ENCODE results near the gene NT5C.
"Not testable (repeated sequence)": the region's sequence is repeated elsewhere in the genome, so short reads cannot be mapped to it uniquely, and the experiment has no call there.

NT5C gene

DNA sequence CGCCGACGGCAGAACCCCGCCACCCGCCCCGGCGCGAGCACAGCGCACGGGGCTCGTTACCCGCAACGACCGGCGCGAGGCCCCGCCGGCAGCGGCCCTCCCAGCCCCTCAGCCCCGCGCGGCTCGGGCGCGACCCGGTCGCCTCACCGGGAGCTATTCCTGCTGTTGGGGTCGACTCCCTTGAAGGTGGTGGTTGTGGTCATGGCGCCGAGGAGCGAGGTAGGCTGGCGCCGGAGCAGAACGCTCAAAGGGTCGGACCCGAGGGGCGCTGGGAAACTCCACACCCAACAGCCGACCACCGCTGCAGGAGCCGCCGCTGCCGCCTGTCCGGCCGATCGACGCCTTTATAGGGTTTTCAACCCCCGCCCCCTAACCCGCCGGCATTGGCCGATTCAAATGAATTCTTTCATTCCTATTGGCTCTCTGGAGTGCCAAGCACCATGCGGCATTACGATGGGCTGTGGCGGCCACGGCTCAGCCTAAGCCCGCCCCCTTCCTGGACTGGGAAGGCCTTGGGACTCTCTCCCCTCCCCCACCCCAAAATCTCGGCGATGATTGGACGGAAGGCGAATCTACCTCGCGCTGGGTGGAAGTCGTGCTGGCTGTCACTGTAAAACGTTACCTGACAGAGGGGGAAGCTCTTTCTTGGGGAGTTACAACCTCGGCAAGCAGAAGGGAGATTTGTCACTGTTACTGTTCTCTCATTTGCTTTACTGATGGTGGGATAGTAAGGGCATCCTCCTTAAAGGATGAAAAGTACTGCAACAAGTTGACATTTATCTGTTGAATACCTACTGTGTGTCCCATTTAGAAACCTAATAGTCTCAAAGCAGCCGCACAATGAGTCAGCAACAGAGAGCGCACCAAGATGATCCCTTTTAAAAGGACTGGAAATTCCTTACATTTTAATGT is 22.9 kb upstream of the NT5C start, which contains the start of gene JPT1:
JPT1 (minus strand) TSS at position 318 of the 912 bp plus-strand sequence; CDS start at position 203, 115 bp downstream.
- Mint-ChIP-seq H3K36me3 (ENCODE audit: low read depth) (peaks cover 12% of the 10 kb centered on the region), H3K27me3 (no peaks in the 10 kb centered on the region), H3K9me3 (no peaks in the 10 kb centered on the region), H3K4me3 (peak within 1 kb of the TSS; percentile 88), H3K4me1 (ENCODE audit: low read depth) (peaks cover 34% of the 10 kb centered on the region), H3K27ac (peak within 1 kb of the TSS; percentile 90)
- intact Hi-C loops (cut with micrococcal nuclease): loop anchor here (5.0 kb wide), 1 partner anchor 37 kb away; no protein-coding TSS in a partner anchor

GRCh38 chr17:75153780-75154194 is 22.2 kb upstream of the NT5C start:
- peak overlapping the region; percentile 90 for H3K27ac Mint-ChIP-seq
- peak overlapping the region; percentile 88 for H3K4me3 Mint-ChIP-seq
- peaks cover 37% of the 10 kb centered on the region for H3K4me1 Mint-ChIP-seq (ENCODE audit: low read depth)
- peaks cover 13% of the 10 kb centered on the region for H3K36me3 Mint-ChIP-seq (ENCODE audit: low read depth)
- no peaks in the 10 kb centered on the region for H3K27me3 Mint-ChIP-seq
- H3K9me3 Mint-ChIP-seq: no peaks in the 10 kb centered on the region
- intact Hi-C loops (cut with micrococcal nuclease): loop anchor here (5.0 kb wide), 1 partner anchor 36 kb away; no protein-coding TSS in a partner anchor

GRCh38 chr17:75152922-75153779 is 21.6 kb upstream of the NT5C start:
- intact Hi-C loops (cut with micrococcal nuclease): loop anchor here (5.0 kb wide), 1 partner anchor 36 kb away; no protein-coding TSS in a partner anchor
- Mint-ChIP-seq H3K4me3 (peak overlapping the region; percentile 88), H3K27ac (peak overlapping the region; percentile 90), H3K4me1 (ENCODE audit: low read depth) (peaks cover 43% of the 10 kb centered on the region), H3K36me3 (ENCODE audit: low read depth) (peaks cover 20% of the 10 kb centered on the region), H3K27me3 (no peaks in the 10 kb centered on the region), H3K9me3 (no peaks in the 10 kb centered on the region)

DNA sequence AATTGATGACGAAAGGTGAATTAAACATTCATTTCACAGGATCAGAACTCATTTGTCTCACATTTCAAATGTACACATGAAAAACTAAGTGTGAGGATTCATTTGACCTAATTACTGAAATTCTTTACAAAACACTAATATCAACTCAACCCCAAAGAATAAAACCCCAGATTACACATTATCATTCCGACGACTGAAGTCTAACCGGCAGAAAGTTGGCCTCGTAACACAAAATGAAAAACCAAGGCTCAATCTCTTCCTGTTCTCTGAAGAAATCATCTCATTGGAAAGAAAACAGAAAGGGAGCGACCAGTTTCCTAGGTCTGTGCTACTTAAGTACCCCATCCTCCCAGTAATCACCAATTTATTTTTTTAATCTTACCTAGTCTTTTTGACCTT is 21.0 kb upstream of the NT5C start:
- no peak overlapping the region for H3K27ac Mint-ChIP-seq
- H3K9me3 Mint-ChIP-seq: no peaks in the 10 kb centered on the region
- no peaks in the 10 kb centered on the region for H3K27me3 Mint-ChIP-seq
- intact Hi-C loops (cut with micrococcal nuclease): loop anchor here (5.0 kb wide), 1 partner anchor 35 kb away; no protein-coding TSS in a partner anchor
- peaks cover 49% of the 10 kb centered on the region for H3K4me1 Mint-ChIP-seq (ENCODE audit: low read depth)
- H3K36me3 Mint-ChIP-seq (ENCODE audit: low read depth): peaks cover 26% of the 10 kb centered on the region
- H3K4me3 Mint-ChIP-seq: peak overlapping the region; percentile 88

DNA sequence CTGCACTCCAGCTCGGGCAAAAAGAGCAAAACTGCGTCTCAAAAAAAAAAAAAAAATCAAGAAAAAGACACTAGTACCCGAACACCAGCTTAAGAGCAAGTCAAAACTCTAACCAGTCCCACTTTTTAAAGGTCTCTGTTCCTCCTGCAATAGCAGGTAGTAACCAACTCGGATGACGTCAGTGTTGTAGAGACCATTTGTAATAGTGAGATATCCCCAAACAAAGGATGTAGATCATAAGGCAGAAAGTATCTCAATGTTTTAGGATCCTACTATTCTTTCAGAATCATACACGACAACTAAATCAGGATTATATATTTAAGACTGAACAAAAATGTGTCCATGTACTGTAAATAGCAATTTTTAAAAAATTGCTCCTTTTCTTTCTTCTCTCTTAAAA is 20.4 kb upstream of the NT5C start:
- Mint-ChIP-seq H3K4me3 (no peak overlapping the region), H3K36me3 (ENCODE audit: low read depth) (peaks cover 32% of the 10 kb centered on the region), H3K27ac (no peak overlapping the region), H3K9me3 (no peaks in the 10 kb centered on the region), H3K27me3 (no peaks in the 10 kb centered on the region), H3K4me1 (ENCODE audit: low read depth) (peaks cover 55% of the 10 kb centered on the region)
- intact Hi-C loops (cut with micrococcal nuclease): loop anchor here (5.0 kb wide), 1 partner anchor 35 kb away; no protein-coding TSS in a partner anchor

DNA sequence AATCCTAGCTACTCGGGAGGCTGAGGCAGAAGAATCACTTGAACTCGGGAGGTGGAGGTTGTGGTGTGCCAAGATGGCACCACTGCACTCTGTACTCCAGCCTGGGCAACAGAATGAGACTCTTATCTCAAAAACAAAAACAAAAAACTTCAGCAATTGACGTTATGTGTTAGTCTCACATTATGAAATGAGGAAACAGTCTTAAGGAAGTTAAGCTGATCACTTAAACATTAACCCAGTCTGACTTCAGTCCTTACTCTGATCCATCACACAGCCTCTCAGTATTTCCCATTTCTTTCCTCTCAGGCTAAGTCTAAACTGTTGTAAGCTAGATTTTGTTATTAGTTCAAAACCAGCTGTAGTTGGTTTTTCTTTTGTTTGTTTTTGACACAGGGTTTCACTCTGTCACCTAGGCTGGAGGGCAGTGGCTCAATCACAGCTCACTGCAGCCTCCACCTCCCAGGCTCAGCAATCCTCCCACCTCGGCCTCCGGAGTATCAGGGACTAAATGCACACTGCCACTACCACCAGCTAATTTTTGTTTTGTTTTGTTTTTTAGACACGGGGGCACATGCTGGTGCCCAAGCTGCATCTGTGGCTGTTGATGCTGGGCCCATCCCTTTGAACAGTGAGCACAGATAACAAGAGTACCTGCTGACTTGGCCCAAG is 16.5 kb upstream of the NT5C start:
- peak overlapping the region; percentile 20 for H3K4me3 Mint-ChIP-seq
- H3K4me1 Mint-ChIP-seq (ENCODE audit: low read depth): peaks cover 58% of the 10 kb centered on the region
- H3K9me3 Mint-ChIP-seq: no peaks in the 10 kb centered on the region
- peak overlapping the region; percentile 85 for H3K27ac Mint-ChIP-seq
- intact Hi-C loops (cut with micrococcal nuclease): no loop called here
- H3K27me3 Mint-ChIP-seq: no peaks in the 10 kb centered on the region
- peaks cover 59% of the 10 kb centered on the region for H3K36me3 Mint-ChIP-seq (ENCODE audit: low read depth)

- peak overlapping the region; percentile 85 for H3K27ac Mint-ChIP-seq
- H3K27me3 Mint-ChIP-seq: no peaks in the 10 kb centered on the region
- intact Hi-C loops (cut with micrococcal nuclease): no loop called here
- peaks cover 48% of the 10 kb centered on the region for H3K4me1 Mint-ChIP-seq (ENCODE audit: low read depth)
- no peaks in the 10 kb centered on the region for H3K9me3 Mint-ChIP-seq
- no peak overlapping the region for H3K4me3 Mint-ChIP-seq
- peaks cover 69% of the 10 kb centered on the region for H3K36me3 Mint-ChIP-seq (ENCODE audit: low read depth)
Observed at GRCh38 chr17:75146592-75146991, 15.1 kb upstream of the NT5C start.

- intact Hi-C loops (cut with micrococcal nuclease): no loop called here
- peaks cover 48% of the 10 kb centered on the region for H3K4me1 Mint-ChIP-seq (ENCODE audit: low read depth)
- H3K36me3 Mint-ChIP-seq (ENCODE audit: low read depth): peaks cover 85% of the 10 kb centered on the region
- H3K4me3 Mint-ChIP-seq: no peak overlapping the region
- H3K27me3 Mint-ChIP-seq: no peaks in the 10 kb centered on the region
- H3K27ac Mint-ChIP-seq: peak overlapping the region; percentile 46
- no peaks in the 10 kb centered on the region for H3K9me3 Mint-ChIP-seq
Observed at GRCh38 chr17:75144816-75145512, 13.4 kb upstream of the NT5C start.

GRCh38 chr17:75142236-75142971 is 10.9 kb upstream of the NT5C start:
- H3K27ac Mint-ChIP-seq: no peak overlapping the region
- peaks cover 26% of the 10 kb centered on the region for H3K4me1 Mint-ChIP-seq (ENCODE audit: low read depth)
- H3K9me3 Mint-ChIP-seq: no peaks in the 10 kb centered on the region
- H3K4me3 Mint-ChIP-seq: no peak overlapping the region
- no peaks in the 10 kb centered on the region for H3K27me3 Mint-ChIP-seq
- peaks cover 77% of the 10 kb centered on the region for H3K36me3 Mint-ChIP-seq (ENCODE audit: low read depth)
- intact Hi-C loops (cut with micrococcal nuclease): no loop called here

DNA sequence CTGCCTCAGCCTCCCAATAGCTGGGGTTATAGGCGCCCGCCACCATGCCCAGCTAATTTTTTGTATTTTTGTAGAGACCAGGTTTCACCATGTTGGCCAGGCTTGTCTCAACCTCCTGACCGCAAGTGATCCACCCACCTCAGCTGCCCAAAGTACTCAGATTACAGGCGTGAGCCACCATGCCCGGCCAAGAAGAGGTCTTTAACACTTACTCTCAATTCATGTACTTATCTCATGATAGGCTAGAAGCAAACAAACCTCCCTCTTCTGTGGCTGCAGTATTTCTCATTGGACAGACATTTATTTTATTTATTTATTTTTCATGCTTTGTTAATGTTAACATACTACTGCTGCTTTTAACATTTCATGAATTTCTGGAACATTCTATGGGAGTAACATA is 7.0 kb upstream of the NT5C start:
- Mint-ChIP-seq H3K4me1 (ENCODE audit: low read depth) (no peaks in the 10 kb centered on the region), H3K27me3 (no peaks in the 10 kb centered on the region), H3K27ac (no peak overlapping the region), H3K9me3 (no peaks in the 10 kb centered on the region), H3K36me3 (ENCODE audit: low read depth) (peaks cover 65% of the 10 kb centered on the region), H3K4me3 (no peak overlapping the region)
- intact Hi-C loops (cut with micrococcal nuclease): no loop called here

DNA sequence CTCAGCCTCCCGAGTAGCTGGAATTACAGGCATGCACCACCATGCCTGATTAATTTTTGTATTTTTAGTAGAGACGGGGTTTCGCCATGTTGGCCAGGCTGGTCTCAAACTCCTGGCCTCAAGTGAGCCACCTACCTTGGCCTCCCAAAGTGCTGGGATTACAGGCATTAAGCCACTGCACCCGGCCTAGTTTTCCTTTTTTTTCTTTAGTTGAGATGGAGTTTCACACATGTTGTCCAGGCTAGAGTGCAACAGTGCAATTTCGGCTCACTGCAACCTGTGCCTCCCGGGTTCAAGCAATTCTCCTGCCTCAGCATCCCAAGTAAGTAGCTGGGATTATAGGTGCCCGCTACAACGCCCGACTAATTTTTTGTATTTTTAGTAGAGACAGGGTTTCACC is 6.2 kb upstream of the NT5C start:
- peaks cover 58% of the 10 kb centered on the region for H3K36me3 Mint-ChIP-seq (ENCODE audit: low read depth)
- H3K27me3 Mint-ChIP-seq; H3K4me3 Mint-ChIP-seq; H3K9me3 Mint-ChIP-seq; H3K4me1 Mint-ChIP-seq (ENCODE audit: low read depth); H3K27ac Mint-ChIP-seq; intact Hi-C loops (cut with micrococcal nuclease): not testable (repeated sequence)

- Mint-ChIP-seq H3K27ac (no peak overlapping the region), H3K4me1 (ENCODE audit: low read depth) (no peaks in the 10 kb centered on the region), H3K36me3 (ENCODE audit: low read depth) (peaks cover 46% of the 10 kb centered on the region), H3K4me3 (no peak overlapping the region), H3K9me3 (no peaks in the 10 kb centered on the region), H3K27me3 (no peaks in the 10 kb centered on the region)
- intact Hi-C loops (cut with micrococcal nuclease): no loop called here
Observed at GRCh38 chr17:75135946-75136345, 4.4 kb upstream of the NT5C start.
